Measurements from ENCODE around the gene CR1.

DNA sequence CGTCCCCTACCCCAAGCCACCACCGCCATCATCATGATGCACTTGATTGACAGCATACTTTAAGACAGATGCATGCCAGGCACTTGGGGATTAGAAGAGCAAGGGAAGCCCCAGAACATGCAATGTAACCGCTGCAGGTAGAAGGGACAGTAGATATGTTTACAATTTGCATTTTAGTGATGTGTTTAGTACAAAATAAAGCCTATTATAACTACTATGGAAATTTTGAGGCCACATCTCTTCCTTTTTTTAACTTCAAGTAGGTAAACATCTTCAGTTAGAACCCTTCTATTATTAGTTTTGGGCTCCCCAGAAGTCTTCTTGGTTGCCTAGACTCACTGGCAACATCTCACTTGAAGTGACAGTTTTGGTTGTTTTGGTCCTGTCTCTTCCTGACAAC lies 174.2 kb downstream of the CR1 start:
- TF ChIP-seq POLR2AphosphoS5 (IDR thresholded peaks at IDR 0.05; ENCODE audit: low read depth, low read length) (no peak), POLR2A (IDR thresholded peaks at IDR 0.05; ENCODE audit: control extremely low read depth in 1 of 2, low read depth in 2 of 2, low read length in 2 of 2) (no peak)
- TF ChIP-seq, protein P1, sequence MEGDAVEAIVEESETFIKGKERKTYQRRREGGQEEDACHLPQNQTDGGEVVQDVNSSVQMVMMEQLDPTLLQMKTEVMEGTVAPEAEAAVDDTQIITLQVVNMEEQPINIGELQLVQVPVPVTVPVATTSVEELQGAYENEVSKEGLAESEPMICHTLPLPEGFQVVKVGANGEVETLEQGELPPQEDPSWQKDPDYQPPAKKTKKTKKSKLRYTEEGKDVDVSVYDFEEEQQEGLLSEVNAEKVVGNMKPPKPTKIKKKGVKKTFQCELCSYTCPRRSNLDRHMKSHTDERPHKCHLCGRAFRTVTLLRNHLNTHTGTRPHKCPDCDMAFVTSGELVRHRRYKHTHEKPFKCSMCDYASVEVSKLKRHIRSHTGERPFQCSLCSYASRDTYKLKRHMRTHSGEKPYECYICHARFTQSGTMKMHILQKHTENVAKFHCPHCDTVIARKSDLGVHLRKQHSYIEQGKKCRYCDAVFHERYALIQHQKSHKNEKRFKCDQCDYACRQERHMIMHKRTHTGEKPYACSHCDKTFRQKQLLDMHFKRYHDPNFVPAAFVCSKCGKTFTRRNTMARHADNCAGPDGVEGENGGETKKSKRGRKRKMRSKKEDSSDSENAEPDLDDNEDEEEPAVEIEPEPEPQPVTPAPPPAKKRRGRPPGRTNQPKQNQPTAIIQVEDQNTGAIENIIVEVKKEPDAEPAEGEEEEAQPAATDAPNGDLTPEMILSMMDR (IDR thresholded peaks at IDR 0.05; ENCODE audit: control extremely low read depth in 1 of 3, insufficient read depth in 1 of 3, low read depth in 1 of 3, low read length in 3 of 3): no peak
- TF ChIP-seq, protein P2, sequence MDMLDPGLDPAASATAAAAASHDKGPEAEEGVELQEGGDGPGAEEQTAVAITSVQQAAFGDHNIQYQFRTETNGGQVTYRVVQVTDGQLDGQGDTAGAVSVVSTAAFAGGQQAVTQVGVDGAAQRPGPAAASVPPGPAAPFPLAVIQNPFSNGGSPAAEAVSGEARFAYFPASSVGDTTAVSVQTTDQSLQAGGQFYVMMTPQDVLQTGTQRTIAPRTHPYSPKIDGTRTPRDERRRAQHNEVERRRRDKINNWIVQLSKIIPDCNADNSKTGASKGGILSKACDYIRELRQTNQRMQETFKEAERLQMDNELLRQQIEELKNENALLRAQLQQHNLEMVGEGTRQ (IDR thresholded peaks at IDR 0.05; ENCODE audit: low read length): no peak
- TF ChIP-seq, protein P3, sequence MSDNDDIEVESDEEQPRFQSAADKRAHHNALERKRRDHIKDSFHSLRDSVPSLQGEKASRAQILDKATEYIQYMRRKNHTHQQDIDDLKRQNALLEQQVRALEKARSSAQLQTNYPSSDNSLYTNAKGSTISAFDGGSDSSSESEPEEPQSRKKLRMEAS (IDR thresholded peaks at IDR 0.05): no peak
